HG02943 (cell line): Measurements from ENCODE around the gene THPO.

ENCODE experiments used
- ATAC-seq: cut with Tn5 transposase; IDR thresholded peaks from one replicate; pipeline ENCODE4 v1.9.1; 2021; ENCODE audit warnings: mild to moderate bottlenecking, low read depth, moderate library complexity; ENCODE audit not compliant: unreplicated experiment

The THPO gene

DNA sequence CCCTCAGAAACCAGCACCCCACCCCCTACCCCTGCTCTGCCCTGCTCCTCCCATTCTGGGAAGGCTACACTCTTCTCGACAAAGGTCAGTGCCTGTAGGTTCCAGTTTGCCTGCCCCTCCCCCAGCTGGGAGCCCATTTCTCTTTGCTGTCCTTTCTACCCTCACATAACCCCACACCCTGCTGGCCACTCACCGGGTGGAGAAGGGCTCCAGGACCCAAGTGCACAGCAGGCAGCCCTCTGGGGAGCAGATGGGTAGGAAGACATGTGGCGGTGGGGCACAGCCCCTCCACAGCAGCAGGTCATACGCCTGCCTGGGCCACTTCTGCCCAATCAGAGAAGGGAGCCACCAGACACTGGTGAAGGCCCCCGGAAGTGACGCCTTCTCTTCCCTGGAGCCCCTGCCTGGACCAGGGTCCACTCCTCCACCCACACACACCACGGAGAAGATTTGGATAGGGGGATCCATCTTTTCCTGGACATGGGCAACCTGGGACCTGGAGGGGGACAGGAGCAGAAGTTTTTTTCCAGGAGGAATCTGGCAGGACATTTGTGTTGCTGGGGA, at the start of gene THPO:
THPO (minus strand) TSS at position 326 of the 564 bp plus-strand sequence. CDS start 1,948 bp downstream, outside the sequence.
- ATAC-seq, result no peak

DNA sequence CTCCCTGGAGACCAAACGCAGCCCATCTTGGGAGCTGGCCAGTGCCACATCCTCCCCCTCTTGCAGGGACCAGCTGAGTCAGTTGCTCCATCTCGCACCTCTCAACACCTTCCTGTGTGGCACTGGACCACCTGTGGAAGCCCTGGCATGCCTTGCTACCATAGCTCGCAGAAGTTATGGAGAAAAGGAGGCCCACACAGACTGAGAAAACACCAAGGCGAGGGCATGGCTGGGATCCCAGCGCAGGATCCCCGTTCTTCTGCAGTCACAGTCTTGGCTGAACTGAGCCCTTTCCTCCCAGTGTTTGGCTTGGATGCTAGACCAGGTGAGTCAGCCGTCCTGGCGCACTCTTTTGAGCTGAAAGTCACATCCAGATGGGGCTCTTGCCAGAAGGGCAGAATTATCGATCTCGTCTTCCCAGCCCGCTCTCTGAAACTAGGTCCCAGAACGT, 48.7 kb upstream of the THPO start:
- no peak for ATAC-seq

DNA sequence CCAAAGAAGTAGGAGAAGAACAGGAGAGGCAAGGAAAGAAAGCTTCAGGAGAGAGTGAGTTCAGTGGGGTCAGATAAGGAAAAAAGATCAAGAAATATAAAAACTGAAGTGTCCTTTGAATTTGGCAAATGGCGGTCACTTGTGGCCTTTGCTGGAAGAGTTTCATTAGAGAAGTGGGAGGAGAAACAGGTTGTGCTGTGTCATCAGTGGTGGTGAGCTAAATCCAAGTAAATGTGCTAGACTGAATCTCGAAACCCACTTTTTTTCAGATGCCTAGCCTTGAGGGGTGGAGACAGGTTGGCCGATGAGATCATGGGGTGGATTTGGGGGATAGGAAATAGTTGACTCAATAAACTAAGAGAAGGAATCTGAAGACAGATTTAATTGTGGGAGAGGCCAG, 45.6 kb upstream of the THPO start:
- no peak for ATAC-seq

DNA sequence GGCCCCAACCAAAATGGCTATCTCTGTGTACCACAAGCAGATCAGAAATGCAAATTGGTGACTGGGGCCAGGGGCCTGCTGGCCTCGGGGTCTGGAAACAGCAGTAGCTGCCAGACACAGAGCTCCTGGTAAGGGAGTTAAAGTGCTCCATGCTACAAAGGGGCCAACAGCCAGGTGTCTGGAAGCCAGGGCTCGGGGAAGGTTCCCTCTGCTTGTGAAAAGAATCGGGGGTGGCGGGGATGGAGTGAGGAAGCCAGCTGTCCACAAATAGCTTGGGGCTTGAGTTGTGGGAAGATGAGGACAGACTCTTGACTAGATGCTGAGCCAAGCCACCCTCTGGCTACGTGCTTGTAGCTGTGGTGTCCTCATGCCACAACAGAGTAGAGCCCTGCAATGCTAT, 41.2 kb upstream of the THPO start:
- no peak for ATAC-seq

DNA sequence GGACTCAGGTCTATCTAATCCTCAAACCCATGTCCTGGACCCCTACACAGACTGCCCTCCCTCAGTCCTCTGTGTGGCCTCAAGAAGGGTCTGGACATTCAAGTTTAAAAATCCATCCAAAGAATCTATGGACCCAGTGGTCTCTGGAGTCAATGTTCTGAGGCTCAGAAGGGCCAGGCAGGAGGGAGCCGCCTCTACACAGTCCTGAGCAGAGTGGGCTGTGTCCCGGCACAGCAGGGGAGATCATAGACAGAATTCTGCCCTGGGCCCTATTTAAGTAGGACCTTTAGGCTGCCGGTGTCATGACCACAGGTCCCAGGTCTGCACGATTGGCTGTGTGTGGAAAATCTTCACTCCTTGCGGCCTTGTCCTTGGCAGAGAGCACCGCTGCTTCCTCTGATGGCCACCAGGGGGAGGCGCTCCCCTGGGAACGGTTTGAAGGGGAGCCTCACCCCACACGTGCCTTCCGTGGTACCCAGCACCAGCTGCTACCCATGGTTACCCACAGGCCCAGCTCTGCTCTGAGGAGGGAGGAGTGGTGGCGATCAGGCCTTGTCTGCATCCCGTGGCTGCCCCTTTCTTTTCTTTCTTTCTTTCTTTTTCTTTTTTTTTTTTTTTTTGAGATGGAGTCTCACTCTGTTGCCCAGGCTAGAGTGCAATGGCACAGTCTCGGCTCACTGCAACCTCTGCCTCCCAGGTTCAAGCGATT, 39.8 kb upstream of the THPO start:
- ATAC-seq, result no peak

DNA sequence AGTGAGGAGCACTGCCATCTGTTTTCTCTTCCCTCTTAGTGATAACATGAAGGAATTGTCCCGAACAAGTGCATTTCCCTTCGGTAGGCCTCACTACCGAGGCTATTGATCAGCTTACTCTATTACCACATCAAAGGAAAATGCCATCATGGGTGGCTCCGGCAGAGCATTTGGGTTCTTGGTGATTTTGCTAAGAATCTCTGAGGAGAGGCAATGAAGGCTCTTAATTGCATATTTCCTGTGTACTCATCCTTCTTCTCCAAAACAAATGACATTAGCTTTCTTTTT, 37.1 kb upstream of the THPO start:
- ATAC-seq, result no peak

DNA sequence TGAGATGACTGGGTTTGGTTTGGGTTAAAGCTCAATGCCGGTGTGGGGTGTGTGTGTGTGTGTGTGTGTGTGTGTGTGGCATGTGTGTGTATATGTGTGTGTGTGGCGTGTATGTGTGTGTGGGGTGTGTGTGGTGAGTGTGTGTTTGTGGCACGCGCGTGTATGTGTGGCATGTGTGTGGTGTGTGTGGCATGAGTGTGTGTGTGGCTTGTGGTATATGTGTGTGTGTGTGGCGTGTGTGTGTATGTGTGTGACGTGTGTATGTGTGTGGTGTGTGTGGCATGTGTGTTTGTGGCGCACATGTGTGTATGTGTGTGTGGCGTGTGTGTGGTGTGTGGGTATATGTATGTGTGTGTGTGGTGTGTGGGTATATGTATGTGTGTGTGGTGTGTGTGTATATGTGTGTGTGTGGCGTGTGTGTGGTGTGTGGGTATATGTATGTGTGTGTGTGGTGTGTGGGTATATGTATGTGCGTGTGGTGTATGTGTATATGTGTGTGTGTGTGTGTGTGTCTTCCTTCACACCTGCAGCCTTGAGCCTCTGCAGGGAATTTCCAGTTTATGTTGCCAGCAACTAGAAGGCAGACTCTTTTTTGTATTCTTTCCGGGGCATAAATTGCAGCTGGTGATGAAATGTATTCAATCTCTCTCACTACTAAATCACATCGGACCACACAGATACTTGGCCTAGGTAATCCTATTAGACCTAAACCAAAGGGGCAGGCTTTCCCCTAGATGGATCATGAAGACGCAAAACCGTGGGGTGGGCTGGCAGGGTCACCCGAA, 36.6 kb upstream of the THPO start:
- no peak for ATAC-seq

DNA sequence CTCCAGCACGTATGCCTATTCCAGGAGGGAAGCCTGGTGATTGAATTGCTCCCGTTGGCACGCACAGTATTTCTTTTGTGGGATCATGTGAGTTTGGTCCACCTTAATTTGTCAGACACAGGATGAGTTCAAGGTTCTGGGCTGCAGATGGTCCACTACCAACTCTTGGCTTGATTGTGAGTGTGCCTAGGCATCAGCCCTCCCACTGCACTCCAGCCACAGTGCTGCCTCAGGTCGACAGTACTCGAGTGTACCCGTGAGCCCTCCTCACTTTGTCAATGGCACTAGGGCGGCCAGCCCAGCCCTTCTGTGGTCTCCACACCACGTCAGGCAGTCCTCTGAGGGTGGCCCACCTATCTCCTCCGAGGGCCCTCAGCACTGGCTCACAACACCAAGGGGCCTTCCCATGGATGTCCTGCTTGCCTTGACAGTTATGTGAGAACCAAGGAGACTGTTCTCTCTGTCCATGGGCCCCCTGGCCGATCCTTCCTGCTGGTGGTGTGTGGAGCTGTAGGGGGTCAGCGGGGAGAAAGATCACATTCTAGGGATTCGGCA, 32.0 kb upstream of the THPO start:
- ATAC-seq, result no peak

DNA sequence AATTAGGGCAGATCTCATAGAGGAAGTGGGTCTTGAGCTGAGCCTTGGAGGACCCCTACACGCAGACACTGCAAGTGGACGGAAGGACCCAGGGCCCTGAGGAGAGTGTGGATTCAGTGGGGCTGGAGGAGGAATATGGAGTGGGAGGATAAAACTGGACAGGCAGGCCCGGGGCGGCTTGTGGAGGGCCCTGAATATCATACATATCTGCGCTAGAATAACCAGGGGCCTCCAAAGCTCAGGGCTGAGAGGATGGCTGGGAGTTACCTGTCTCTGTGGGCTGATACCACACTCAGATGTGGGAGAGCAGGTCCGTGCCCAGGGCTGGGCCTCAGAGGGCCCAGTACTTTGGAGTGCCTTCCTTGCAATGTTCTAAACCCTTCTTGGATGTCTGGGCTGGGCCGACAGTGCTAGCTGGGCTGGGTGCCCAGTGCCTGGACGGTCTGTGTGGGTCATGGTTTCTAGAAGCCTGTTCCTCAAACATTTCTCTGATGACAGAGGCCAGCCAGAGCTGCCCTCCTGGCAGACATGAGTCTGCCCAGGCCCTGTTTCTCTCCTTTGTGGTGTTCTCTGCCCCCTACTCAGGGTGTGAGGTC, 31.4 kb upstream of the THPO start:
- no peak for ATAC-seq

DNA sequence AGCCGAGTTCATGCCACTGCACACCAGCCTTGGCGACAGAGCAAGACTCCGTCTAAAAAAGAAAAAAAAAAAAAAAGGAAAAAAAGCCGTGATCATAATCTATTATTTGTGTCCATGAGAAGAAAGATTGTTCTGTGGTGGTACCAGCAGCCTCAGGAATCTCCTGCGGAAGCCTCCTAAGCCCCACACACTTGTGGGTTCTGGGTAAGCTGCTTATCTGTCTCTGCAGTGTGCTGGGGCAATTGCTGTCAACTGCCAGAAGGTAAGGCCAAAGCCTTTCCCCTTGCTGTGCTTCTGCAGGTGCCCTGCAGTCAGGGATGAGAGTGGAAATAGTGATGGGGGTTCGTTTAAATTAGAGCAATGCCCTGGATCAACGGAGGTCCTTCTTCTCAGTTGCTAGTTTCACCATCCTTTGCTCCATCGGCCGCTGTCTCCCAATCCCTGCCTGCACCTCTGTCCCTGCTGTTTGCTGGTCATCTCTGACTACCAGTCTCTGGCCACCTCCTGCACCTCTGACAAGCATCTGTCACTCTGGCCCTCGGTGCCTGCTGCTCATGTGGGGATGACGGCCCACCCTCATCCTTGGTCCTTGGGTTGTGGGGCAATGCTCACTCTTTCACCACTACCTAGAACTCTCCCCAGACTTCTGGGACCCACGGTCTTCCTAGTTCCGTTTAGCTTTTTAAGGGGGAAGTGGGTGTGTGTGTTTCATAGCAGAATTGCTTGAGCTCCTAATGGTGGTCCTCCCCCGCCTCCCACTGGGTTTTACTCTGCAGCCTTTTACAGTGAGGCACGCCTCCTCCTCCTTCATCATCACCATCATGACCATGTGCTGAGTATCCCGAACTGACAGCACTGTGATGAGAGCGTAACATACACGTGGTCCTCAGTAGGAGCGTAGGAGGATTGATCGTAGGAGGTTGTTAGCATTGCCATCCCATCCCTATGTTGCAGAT, 27.3 kb upstream of the THPO start:
- ATAC-seq, result no peak

DNA sequence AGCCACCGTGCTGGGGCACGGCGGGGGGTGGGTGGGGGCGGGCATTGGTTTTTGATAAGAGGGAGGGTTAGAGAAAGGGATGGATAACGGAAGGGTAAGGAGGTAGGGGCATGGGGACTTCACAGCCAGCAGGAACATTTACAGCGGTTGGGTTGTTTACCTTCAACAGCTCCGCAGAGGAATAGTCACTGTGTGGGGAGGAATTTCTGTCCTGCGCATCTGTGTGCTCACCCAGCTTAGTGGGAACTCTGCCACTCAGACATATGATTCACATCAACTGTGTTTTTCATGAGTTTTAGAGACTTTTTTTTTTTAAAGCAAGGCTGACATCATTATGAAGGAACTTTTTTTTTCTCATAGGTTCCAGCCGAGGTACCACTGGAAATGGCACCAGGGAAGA, 21.4 kb upstream of the THPO start:
- no peak for ATAC-seq

DNA sequence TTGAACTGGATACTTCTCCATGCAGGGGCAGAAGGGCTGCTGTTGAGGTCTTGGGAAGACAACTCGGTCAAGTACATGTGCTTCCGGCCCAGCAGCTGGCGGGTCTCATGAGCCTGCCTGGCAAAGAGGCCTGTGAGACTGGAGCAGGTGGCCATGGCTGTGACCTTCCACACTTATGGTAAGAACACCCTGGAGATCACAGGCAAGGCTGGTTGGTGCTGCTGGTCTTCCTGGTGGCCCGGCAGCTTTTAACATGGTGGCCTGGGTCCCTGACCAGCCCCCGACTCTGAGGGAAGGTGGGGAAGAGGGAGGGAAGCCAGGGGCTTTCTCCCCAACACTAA, 17.3 kb upstream of the THPO start:
- no peak for ATAC-seq

DNA sequence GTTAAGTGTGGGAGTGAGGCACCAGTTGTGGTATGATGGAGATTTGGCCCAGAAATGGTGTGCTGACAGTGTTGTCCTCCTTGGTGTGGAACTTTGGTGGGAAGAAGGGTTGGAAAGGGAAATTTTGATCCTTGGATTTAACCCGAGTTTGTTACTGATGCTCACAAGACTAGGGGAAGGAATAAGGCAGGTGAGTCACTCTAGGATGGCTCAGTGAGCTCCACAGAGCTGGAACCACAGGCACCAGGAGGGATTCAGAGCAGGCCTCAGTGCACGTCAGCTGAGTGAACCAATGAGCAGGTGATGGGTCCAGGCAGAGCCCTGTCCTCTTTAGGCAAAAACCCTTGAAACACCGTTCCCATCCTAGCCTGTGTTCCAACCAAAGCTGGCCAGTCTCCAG, 13.3 kb upstream of the THPO start:
- ATAC-seq, result no peak

DNA sequence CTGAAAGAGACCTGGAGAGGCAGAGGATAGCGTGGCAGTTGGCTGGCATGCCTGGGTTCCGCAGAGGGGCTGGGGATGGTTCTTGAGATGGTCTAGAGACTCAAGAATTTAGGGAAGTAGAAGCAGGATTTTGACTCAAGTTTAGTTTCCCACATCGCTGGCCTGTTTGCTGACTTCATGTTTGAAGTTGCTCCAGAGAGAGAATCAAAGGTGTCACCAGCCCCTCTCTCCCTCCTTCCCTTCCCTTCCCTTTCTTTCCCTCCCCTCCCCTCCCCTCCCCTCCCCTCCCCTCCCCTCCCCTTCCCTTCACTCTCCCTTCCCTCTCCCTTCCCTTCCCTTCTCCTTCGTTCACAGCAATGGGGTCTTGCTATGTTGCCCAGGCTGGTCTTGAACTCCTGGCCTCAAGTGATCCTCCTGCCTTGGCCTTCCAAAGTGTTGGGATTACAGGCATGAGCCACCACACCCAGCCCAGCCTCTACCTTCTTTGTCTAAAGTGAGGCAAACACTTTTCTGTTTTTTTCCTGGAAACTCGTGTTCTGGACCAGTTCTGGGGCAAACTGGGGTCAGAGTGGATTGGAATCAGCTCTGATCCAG, 12.0 kb upstream of the THPO start:
- no peak for ATAC-seq

DNA sequence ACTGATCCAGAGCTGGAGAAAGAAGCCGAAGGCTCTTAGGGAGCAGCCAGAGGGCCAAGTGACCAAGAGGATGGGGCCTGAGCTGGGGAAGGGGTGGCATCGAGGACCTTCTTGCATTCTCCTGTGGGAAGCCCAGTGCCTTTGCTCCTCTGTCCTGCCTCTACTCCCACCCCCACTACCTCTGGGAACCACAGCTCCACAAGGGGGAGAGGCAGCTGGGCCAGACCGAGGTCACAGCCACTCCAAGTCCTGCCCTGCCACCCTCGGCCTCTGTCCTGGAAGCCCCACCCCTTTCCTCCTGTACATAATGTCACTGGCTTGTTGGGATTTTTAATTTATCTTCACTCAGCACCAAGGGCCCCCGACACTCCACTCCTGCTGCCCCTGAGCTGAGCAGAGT, 11.4 kb upstream of the THPO start:
- no peak for ATAC-seq

DNA sequence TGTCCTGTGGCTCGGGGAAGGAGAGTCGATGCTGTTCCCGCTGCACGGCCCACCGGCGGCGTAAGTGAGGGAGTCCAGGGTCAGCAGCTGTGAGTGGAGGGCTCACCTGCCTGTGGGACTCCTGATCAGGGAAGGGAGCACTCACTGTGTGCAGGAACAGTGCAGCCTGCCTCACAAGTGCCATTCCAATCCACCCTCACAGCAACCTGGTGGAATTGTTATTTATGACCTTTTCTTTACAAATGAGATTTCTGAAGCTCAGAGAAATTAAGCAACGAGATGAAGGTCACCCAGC, 10.9 kb upstream of the THPO start:
- ATAC-seq, result no peak

DNA sequence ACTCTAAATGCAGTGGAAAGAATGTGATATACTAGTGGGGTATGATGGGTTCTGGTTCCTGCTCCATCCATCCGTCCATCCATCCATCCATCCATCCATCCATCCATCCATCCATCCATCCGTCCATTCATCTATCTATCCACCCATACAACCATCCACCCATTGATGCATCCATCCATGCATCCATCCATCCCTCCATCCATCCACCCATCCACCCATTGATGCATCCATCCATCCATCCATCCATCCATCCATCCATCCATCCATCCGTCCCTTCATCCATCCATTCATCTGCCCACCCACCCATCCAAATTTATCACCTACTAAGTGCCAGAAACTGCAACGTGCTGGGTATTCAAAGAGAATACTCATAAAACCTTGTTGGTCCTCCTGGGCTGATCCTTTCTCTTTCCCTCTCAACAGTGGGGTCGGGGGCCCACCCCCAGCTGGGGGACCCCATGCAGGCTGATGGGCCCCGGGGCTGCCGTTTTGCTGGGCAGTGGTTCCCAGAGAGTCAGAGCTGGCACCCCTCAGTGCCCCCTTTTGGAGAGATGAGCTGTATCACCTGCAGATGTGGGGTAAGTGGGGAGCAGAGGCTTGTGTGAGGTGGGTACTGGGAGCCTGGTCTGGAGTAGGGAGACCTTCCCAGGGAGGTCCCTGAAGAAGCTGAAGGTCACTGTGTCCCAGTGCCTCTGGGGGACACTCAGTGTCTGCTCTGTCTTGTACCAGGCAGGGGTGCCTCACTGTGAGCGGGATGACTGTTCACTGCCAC, 10.3 kb upstream of the THPO start:
- ATAC-seq, result no peak

DNA sequence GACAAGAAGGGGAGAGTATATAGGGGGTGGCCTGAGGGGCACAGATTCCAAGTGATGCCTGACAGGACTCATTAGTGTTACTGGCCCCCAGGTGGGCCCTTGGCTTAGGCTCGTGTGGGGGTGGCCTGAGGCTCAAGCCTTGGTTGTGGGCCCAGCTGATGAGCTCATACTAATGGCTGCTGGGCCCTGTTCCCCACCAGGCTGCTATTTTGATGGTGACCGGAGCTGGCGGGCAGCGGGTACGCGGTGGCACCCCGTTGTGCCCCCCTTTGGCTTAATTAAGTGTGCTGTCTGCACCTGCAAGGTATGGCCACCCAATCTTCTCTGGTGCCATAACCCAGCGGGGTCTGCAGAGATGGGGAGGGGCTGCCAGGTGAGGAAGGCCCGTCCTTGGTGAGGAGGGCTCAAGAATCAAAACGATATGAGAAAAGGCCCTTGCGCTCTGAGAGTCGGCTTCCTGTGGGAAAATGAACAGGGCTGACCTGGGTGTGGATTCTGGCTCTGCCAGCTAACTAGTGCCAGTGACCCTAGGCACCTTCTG, 9.2 kb upstream of the THPO start:
- ATAC-seq, result no peak
